KMS-11 (cell line): ENCODE data around the gene DNMT3A.

ENCODE experiments used
- H2AFZ ChIP-seq: fragments of 200-600 bp; sonication (generic); 2 replicates; pipeline ENCODE4 v1.6.1; 2016; ENCODE audit warnings: antibody characterized with exemption, mixed run types, low read depth
- H3K27ac ChIP-seq: fragments of 200-600 bp; sonication (generic); 2 replicates; pipeline ENCODE4 v1.6.1; 2016; ENCODE audit warnings: mild to moderate bottlenecking, mixed run types
- H3K27me3 ChIP-seq: fragments of 200-600 bp; sonication (generic); 2 replicates; pipeline ENCODE4 v1.6.1; 2017; ENCODE audit warnings: mild to moderate bottlenecking, low read depth, mixed run types, moderate library complexity; ENCODE audit not compliant: insufficient read depth
- H3K36me3 ChIP-seq: fragments of 200-600 bp; sonication (generic); 2 replicates; pipeline ENCODE4 v1.6.1; 2017; ENCODE audit warnings: mild to moderate bottlenecking, mixed run types; ENCODE audit not compliant: insufficient read depth
- H3K4me1 ChIP-seq: fragments of 200-600 bp; sonication (generic); 2 replicates; pipeline ENCODE4 v1.6.1; 2016; ENCODE audit warnings: mild to moderate bottlenecking, low read depth, mixed run types; ENCODE audit not compliant: poor library complexity, severe bottlenecking
- H3K4me2 ChIP-seq: fragments of 200-600 bp; sonication (generic); 2 replicates; pipeline ENCODE4 v1.7.0; 2016; ENCODE audit warnings: mild to moderate bottlenecking, mixed run types
- H3K4me3 ChIP-seq: fragments of 200-600 bp; sonication (generic); IDR thresholded peaks from 2 replicates; pipeline ENCODE4 v1.6.1; 2017; ENCODE audit warnings: low read depth, low read length, mixed read lengths; ENCODE audit not compliant: insufficient read depth
- H3K79me2 ChIP-seq: fragments of 200-600 bp; sonication (generic); 2 replicates; pipeline ENCODE4 v1.6.1; 2016; ENCODE audit warnings: low read depth, mixed run types; ENCODE audit not compliant: insufficient read depth
- H3K9ac ChIP-seq: fragments of 200-600 bp; sonication (generic); 2 replicates; pipeline ENCODE4 v1.6.1; 2016; ENCODE audit warnings: mild to moderate bottlenecking, mixed run types
- H4K20me1 ChIP-seq: fragments of 200-600 bp; sonication (generic); 2 replicates; pipeline ENCODE4 v1.6.1; 2016; ENCODE audit warnings: mild to moderate bottlenecking, mixed run types; ENCODE audit not compliant: insufficient read depth
- TF ChIP-seq, protein P1 (sequence below): fragments of 200-600 bp; sonication (generic); conservative IDR thresholded peaks from 2 replicates; pipeline ENCODE4 v1.6.1; 2017; ENCODE audit warnings: low read depth, mild to moderate bottlenecking, antibody characterized with exemption, low read length, moderate library complexity, mixed read lengths

DNMT3A gene

DNA sequence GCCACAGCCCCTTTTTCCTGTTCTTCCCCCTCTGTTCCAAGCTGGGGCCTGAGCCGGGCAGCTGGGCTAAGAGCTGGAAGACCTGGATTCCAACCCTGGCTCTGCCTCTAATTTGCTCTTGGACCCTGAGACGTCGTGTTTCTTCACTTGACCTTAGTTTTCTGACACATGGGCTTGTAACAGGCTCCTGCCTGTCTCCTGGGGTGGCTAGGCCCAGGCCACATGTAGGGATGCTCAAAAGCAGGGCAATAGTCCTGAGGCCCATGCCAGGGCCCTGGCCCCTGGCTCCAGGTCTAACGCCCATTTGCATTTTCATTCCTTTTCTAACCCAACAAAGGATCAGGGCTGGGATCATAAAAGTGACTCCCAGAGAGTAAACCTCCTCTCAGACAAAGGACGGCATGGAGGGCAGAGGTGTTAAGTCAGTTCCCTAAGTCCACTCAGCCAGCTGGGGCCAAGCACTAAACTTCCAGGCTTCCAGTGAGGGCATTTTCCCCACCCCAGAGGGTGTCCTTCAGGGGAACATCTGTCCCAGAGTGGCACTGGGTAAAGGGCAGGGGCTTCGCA is 16.6 kb upstream of the DNMT3A start:
- Histone ChIP-seq H3K36me3 (no peaks in the 10 kb centered on the region), H2AFZ (no peak overlapping the region), H3K79me2 (no peaks in the 10 kb centered on the region), H3K27me3 (no peaks in the 10 kb centered on the region), H4K20me1 (no peaks in the 10 kb centered on the region), H3K4me3 (no peak overlapping the region), H3K4me2 (no peak overlapping the region), H3K9ac (no peak overlapping the region), H3K4me1 (peaks cover 9% of the 10 kb centered on the region), H3K27ac (no peak overlapping the region)
- TF ChIP-seq, protein P1, sequence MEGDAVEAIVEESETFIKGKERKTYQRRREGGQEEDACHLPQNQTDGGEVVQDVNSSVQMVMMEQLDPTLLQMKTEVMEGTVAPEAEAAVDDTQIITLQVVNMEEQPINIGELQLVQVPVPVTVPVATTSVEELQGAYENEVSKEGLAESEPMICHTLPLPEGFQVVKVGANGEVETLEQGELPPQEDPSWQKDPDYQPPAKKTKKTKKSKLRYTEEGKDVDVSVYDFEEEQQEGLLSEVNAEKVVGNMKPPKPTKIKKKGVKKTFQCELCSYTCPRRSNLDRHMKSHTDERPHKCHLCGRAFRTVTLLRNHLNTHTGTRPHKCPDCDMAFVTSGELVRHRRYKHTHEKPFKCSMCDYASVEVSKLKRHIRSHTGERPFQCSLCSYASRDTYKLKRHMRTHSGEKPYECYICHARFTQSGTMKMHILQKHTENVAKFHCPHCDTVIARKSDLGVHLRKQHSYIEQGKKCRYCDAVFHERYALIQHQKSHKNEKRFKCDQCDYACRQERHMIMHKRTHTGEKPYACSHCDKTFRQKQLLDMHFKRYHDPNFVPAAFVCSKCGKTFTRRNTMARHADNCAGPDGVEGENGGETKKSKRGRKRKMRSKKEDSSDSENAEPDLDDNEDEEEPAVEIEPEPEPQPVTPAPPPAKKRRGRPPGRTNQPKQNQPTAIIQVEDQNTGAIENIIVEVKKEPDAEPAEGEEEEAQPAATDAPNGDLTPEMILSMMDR: no peak

DNA sequence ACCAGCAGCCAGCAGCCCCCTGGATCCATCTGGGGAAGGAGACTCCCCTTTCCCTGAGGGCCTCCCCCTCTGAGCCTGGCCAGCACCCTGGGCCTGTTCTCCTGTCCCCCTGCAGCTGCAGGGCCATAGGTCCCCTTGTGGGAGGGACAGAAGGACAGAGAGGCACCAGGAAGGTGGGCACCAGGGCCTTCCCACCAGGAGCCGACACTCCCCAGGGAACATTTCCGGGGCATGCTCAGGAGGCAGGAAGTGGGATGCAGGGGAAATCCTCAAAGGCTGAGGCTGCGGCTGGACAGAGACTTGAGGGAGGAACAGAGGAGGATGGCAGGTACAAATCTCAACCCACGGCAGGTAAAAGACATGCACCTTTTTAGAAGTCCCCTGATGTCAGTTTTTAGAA is 14.4 kb upstream of the DNMT3A start:
- no peaks in the 10 kb centered on the region for H3K36me3 ChIP-seq
- H3K4me2 ChIP-seq: no peak overlapping the region
- H3K4me1 ChIP-seq: peaks cover 12% of the 10 kb centered on the region
- no peaks in the 10 kb centered on the region for H3K79me2 ChIP-seq
- TF ChIP-seq, protein P1: no peak
- H2AFZ ChIP-seq: no peak overlapping the region
- H3K27ac ChIP-seq: no peak overlapping the region
- H3K9ac ChIP-seq: no peak overlapping the region
- H3K27me3 ChIP-seq: no peaks in the 10 kb centered on the region
- no peaks in the 10 kb centered on the region for H4K20me1 ChIP-seq
- no peak overlapping the region for H3K4me3 ChIP-seq

DNA sequence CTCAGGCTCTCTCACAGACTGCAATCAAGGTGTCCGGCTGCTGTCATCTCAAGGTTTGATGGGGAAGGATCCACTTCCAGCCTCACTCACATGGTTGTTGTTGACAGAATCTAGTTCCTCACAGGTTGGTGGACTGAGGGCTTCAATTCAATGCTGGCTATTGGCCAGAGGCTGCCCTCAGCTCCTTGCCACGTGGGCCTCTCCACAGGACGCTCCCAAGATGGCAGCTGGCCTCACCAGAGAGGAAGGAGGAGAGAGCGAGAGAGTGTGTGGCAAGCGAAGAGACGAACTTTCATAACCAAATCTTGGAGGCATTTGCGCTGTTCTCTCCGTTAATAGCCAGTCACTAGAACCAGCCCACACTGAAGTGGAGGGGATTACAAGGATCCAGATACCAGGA is 13.5 kb upstream of the DNMT3A start:
- Histone ChIP-seq H3K36me3 (no peaks in the 10 kb centered on the region), H3K4me2 (no peak overlapping the region), H3K27ac (no peak overlapping the region), H3K27me3 (no peaks in the 10 kb centered on the region), H4K20me1 (no peaks in the 10 kb centered on the region), H3K4me3 (no peak overlapping the region), H2AFZ (no peak overlapping the region), H3K4me1 (peaks cover 12% of the 10 kb centered on the region), H3K79me2 (no peaks in the 10 kb centered on the region), H3K9ac (no peak overlapping the region)
- TF ChIP-seq, protein P1: no peak

DNA sequence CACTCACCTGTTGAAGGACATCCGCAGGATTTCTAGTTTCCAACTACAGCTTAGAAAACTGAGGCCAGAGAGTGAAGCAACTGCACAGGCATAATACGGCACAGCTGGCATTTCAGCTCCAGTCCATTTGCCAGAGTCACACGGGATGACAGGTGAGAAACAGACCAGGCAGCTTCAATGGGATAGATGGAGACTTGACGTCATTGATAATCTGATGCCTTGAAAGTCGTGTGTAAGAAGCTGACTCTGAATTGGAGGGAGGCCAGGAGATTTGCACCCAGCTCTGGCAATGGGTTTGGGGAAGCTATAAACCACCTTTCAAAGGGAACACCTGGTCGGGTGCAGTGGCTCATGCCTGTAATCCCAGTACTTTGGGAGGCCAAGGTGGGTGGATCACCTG is 12.4 kb upstream of the DNMT3A start:
- Histone ChIP-seq H3K4me1 (peaks cover 12% of the 10 kb centered on the region), H3K4me3 (no peak overlapping the region), H3K36me3 (no peaks in the 10 kb centered on the region), H3K79me2 (no peaks in the 10 kb centered on the region), H3K27me3 (no peaks in the 10 kb centered on the region), H2AFZ (no peak overlapping the region), H4K20me1 (no peaks in the 10 kb centered on the region), H3K27ac (no peak overlapping the region), H3K4me2 (no peak overlapping the region), H3K9ac (no peak overlapping the region)
- TF ChIP-seq, protein P1: no peak
